ENCODE results near the gene C16orf89.
"Not testable (repeated sequence)": the region's sequence is repeated elsewhere in the genome, so short reads cannot be mapped to it uniquely, and the experiment has no call there.

GRCh38 chr16:5097061-5097469 is 31.3 kb upstream of the C16orf89 start:
- TF ChIP-seq CTCF (IDR thresholded peaks at IDR 0.05; ENCODE audit: insufficient read depth, low read length); POLR2AphosphoS5 (IDR thresholded peaks at IDR 0.05; ENCODE audit: low read depth); REST (IDR thresholded peaks at IDR 0.05; ENCODE audit: insufficient replicate concordance, low read depth); GABPA (IDR thresholded peaks at IDR 0.05; ENCODE audit: low read depth): not testable (repeated sequence)
